Left renal cortex interstitium (tissue), 4 donors: ENCODE measurements around the gene GANAB. TPM values are rescaled to one million over a fixed set of nuclear protein-coding genes. Genes with fewer than 3 reads are reported as not detected.
"Not testable (repeated sequence)": the region's sequence is repeated elsewhere in the genome, so short reads cannot be mapped to it uniquely, and the experiment has no call there.

Experiments
- DNase-seq, 4 donors: peaks; one replicate each; pipeline ENCODE4 v3.0.0-alpha.2; 2013; ENCODE audit warnings: low read depth in 4 of 4, low spot score in 2 of 4, missing footprints in 1 of 4
- polyA plus RNA-seq, 4 donors: library from polyadenylated mRNA; unstranded; fragments of 120-200 nt; gene quantifications; one replicate each; pipeline ENCODE4 v1.2.1, GENCODE V29; 2013; ENCODE audit not compliant: insufficient read length in 4 of 4

GANAB gene
- polyA plus RNA-seq, 4 donors, result 373 to 393 (median 382) TPM

GRCh38 chr11:62603072-62603408 lies 43.4 kb downstream of the GANAB start:
- DNase-seq, result no peak

- DNase-seq, result peak in 1 of 4 donors; percentile 31
These were observed 44.0 kb downstream of the GANAB start for GRCh38 chr11:62602141-62603071.

- peak; percentile 92 to 95 (median 95) for DNase-seq
These were observed 44.9 kb downstream of the GANAB start, which contains the start of gene MTA2 for GRCh38 chr11:62601372-62602140. Gene MTA2, minus strand, starts transcription at chr11:62601865. Its CDS starts 415 bp downstream, at chr11:62601450.

GRCh38 chr11:62601122-62601371 lies 45.4 kb downstream of the GANAB start:
- DNase-seq, result no peak

- no peak for DNase-seq
These were observed 45.9 kb downstream of the GANAB start for GRCh38 chr11:62600367-62601121.

- DNase-seq, result no peak
These were observed 46.5 kb downstream of the GANAB start for GRCh38 chr11:62599901-62600300.

- peak in 2 of 4 donors; percentile 77 to 93 for DNase-seq
These were observed 47.2 kb downstream of the GANAB start for GRCh38 chr11:62599069-62599696.

- DNase-seq, result no peak
These were observed 51.3 kb downstream of the GANAB start for GRCh38 chr11:62595124-62595523.

- peak in 1 of 4 donors; percentile 49 for DNase-seq
These were observed 52.9 kb downstream of the GANAB start for GRCh38 chr11:62593434-62594044.

- DNase-seq, result no peak
These were observed 53.4 kb downstream of the GANAB start for GRCh38 chr11:62592989-62593421.

- no peak for DNase-seq
These were observed 54.1 kb downstream of the GANAB start for GRCh38 chr11:62592146-62592815.

- DNase-seq, result peak; percentile 96 to 99 (median 98)
These were observed 54.8 kb downstream of the GANAB start, which contains the start of gene TUT1 for GRCh38 chr11:62591448-62592145. Gene TUT1, minus strand, starts transcription at chr11:62591523. Its CDS starts 38 bp downstream, at chr11:62591485.

- DNase-seq, result no peak
These were observed 57.3 kb downstream of the GANAB start for GRCh38 chr11:62588966-62589637.

- DNase-seq, result not testable (repeated sequence)
These were observed 61.1 kb downstream of the GANAB start for GRCh38 chr11:62585356-62585755.

GRCh38 chr11:62581735-62582134 lies 64.7 kb downstream of the GANAB start:
- not testable (repeated sequence) for DNase-seq

GRCh38 chr11:62580959-62581715 lies 65.3 kb downstream of the GANAB start:
- DNase-seq, result no peak

GRCh38 chr11:62579252-62579651 lies 67.2 kb downstream of the GANAB start:
- DNase-seq, result no peak
